A549 (cell line): ENCODE measurements around the gene TRPV2. TPM values are rescaled to one million over a fixed set of nuclear protein-coding genes. Genes with fewer than 3 reads are reported as not detected.
A peak's percentile ranks its signal among the peaks of the same experiment; 100 is the strongest.

Experiments used
- ATAC-seq, 2 experiments: fragments of 200-7000 bp in 1 of 2; fragments of >200 bp in 1 of 2; cut with Nextera tagmentation in 1 of 2; cut with Tn5 transposase in 1 of 2; 3 replicates each; pipeline versions ENCODE4 v1.8.0 to v1.9.1; 2018 to 2020; ENCODE audit warnings: mild to moderate bottlenecking in 1 of 2, moderate library complexity in 1 of 2
- CTCF ChIA-PET: fragments of 300-600 bp; sonication (Branson Sonifier 250); formaldehyde crosslinking; extraction: SDS; loops from one replicate; lab custom pipeline; 2021; ENCODE audit warnings: antibody characterized with exemption, inconsistent platforms; lab: Yijun Ruan, JAX
- POLR2A ChIA-PET: fragments of 350-600 bp; formaldehyde crosslinking; extraction: SDS; loops from one replicate; lab custom pipeline; 2021; ENCODE audit warnings: antibody characterized with exemption, inconsistent platforms; lab: Yijun Ruan, JAX
- DNase-seq, 2 experiments: peaks; one replicate each; pipeline versions ENCODE4 v3.0.0 to v3.0.0-alpha.2; 2011 to 2016; ENCODE audit warnings: low read depth in 1 of 2, low spot score in 1 of 2
- FAIRE-seq: peaks from 2 replicates; lab custom pipeline; 2011; peaks lifted over from hg19 to GRCh38; lab: Jason Lieb, UNC
- H3K27ac ChIP-seq, 2 experiments: fragments of >200 bp; sonication (Bioruptor Twin); formaldehyde crosslinking; 3 replicates each; pipeline ENCODE4 v1.5.1; 2016 to 2017
- H3K4me1 ChIP-seq: fragments of >200 bp; sonication (Bioruptor Twin); formaldehyde crosslinking; 3 replicates; pipeline ENCODE4 v1.6.1; 2016
- H3K4me2 ChIP-seq: fragments of >200 bp; sonication (Bioruptor Twin); formaldehyde crosslinking; 3 replicates; pipeline ENCODE4 v1.6.1; 2016
- H3K4me3 ChIP-seq: fragments of >200 bp; sonication (Bioruptor Twin); formaldehyde crosslinking; 3 replicates; pipeline ENCODE4 v1.5.1; 2016
- H3K9me3 ChIP-seq: fragments of >200 bp; sonication (Bioruptor Twin); formaldehyde crosslinking; 3 replicates; pipeline ENCODE4 v1.6.1; 2016
- CEBPB ChIP-seq, 2 experiments: fragments of >200 bp in 1 of 2; sonication (Bioruptor Twin) in 1 of 2; formaldehyde crosslinking in 1 of 2; IDR thresholded peaks; 2 replicates each; pipeline ENCODE4 v1.6.1; 2012 to 2016
- CHD2 ChIP-seq: fragments of 150-350 bp; IDR thresholded peaks from 2 replicates; pipeline ENCODE4 v1.6.1; 2014; ENCODE audit warnings: low read length; ENCODE audit not compliant: partially characterized antibody
- CHD4 ChIP-seq: fragments of 200-600 bp; sonication (generic); IDR thresholded peaks from 2 replicates; pipeline ENCODE4 v1.6.1; 2016; ENCODE audit warnings: antibody characterized with exemption, mild to moderate bottlenecking, borderline replicate concordance
- EP300 ChIP-seq, 2 experiments: fragments of >200 bp; sonication (Bioruptor Twin); formaldehyde crosslinking; IDR thresholded peaks; 2 replicates in 1 of 2; 3 replicates in 1 of 2; pipeline ENCODE4 v1.6.1; 2016 to 2017
- ESRRA ChIP-seq: fragments of 150-350 bp; IDR thresholded peaks from 2 replicates; pipeline ENCODE4 v1.6.1; 2014; ENCODE audit warnings: mild to moderate bottlenecking, low read length, borderline replicate concordance
- FOSB ChIP-seq: fragments of 250-450 bp; sonication (Bioruptor Pico); IDR thresholded peaks from 2 replicates; pipeline ENCODE4 v1.5.0; 2020; ENCODE audit warnings: mild to moderate bottlenecking, moderate library complexity
- FOSL2 ChIP-seq, 2 experiments: fragments of 450-650 bp in 1 of 2; fragments of >200 bp in 1 of 2; sonication (Bioruptor Twin) in 1 of 2; formaldehyde crosslinking; IDR thresholded peaks; 2 replicates each; pipeline versions ENCODE4 v1.5.0 to v1.6.1; 2016 to 2020; ENCODE audit warnings: mild to moderate bottlenecking in 1 of 2, moderate library complexity in 1 of 2
- FOXS1 ChIP-seq: fragments of 250-450 bp; sonication (Bioruptor Pico); IDR thresholded peaks from 2 replicates; pipeline ENCODE4 v1.5.0; 2020; ENCODE audit warnings: mild to moderate bottlenecking, moderate library complexity
- GATA3 ChIP-seq: IDR thresholded peaks from 2 replicates; pipeline ENCODE4 v1.6.1; 2012; ENCODE audit warnings: borderline replicate concordance
- KDM1A ChIP-seq: fragments of 200-600 bp; sonication (generic); IDR thresholded peaks from 2 replicates; pipeline ENCODE4 v1.6.1; 2016; ENCODE audit warnings: low read depth, mild to moderate bottlenecking
- MAZ ChIP-seq: fragments of 150-350 bp; IDR thresholded peaks from 2 replicates; pipeline ENCODE4 v1.6.1; 2014; ENCODE audit warnings: antibody characterized with exemption, low read depth, low read length, borderline replicate concordance
- MYC ChIP-seq: IDR thresholded peaks from 2 replicates; pipeline ENCODE4 v1.6.1; 2012; ENCODE audit warnings: mild to moderate bottlenecking, inconsistent platforms, low read length, improper control_type of control experiment, borderline replicate concordance
- NR3C1 ChIP-seq: fragments of >200 bp; sonication (Bioruptor Twin); formaldehyde crosslinking; IDR thresholded peaks from 3 replicates; pipeline ENCODE4 v1.6.1; 2017
- POLR2A ChIP-seq: IDR thresholded peaks from 2 replicates; pipeline ENCODE4 v1.6.1; 2012; ENCODE audit warnings: mild to moderate bottlenecking, low read length
- POLR2AphosphoS2 ChIP-seq: conservative IDR thresholded peaks from 2 replicates; pipeline ENCODE4 v1.6.1; 2012; ENCODE audit warnings: low read length, improper control_type of control experiment, inconsistent platforms
- RCOR1 ChIP-seq: fragments of 150-350 bp; IDR thresholded peaks from 2 replicates; pipeline ENCODE4 v1.6.1; 2014; ENCODE audit warnings: antibody characterized with exemption, low read length, low read depth
- RNF2 ChIP-seq: fragments of 200-600 bp; sonication (generic); IDR thresholded peaks from 2 replicates; pipeline ENCODE4 v1.6.1; 2016; ENCODE audit warnings: low read depth, mild to moderate bottlenecking, antibody characterized with exemption, moderate library complexity, borderline replicate concordance
- SMC3 ChIP-seq: fragments of >200 bp; sonication (Bioruptor Twin); formaldehyde crosslinking; IDR thresholded peaks from 3 replicates; pipeline ENCODE4 v1.6.1; 2018; ENCODE audit warnings: inconsistent platforms
- TFCP2L1 ChIP-seq: fragments of 250-450 bp; sonication (Bioruptor Pico); IDR thresholded peaks from 2 replicates; pipeline ENCODE4 v1.5.0; 2021; ENCODE audit warnings: mild to moderate bottlenecking
- ZC3H11A ChIP-seq: fragments of 450-650 bp; IDR thresholded peaks from 2 replicates; pipeline ENCODE4 v1.6.1; 2014; ENCODE audit warnings: antibody characterized with exemption, mild to moderate bottlenecking
- ZFP36 ChIP-seq: fragments of 450-650 bp; IDR thresholded peaks from 2 replicates; pipeline ENCODE4 v1.6.1; 2014; ENCODE audit warnings: borderline replicate concordance; ENCODE audit not compliant: partially characterized antibody
- ZNF302 ChIP-seq: fragments of 250-450 bp; sonication (Bioruptor Pico); IDR thresholded peaks from 2 replicates; pipeline ENCODE4 v1.9.0; 2021; ENCODE audit warnings: inconsistent platforms, mild to moderate bottlenecking, moderate library complexity
- WGBS: methylation state at CpG from one replicate; pipeline ENCODE4 v1.1.6; 2017; ENCODE audit errors: missing lambda C conversion rate; 5-methylcytosine and 5-hydroxymethylcytosine counted together
- polyA plus RNA-seq, 4 experiments: library from polyadenylated mRNA; depleted of rRNA in 3 of 4; stranded (reverse); fragments of >200 nt; fragmentation: RNase III in 1 of 4; extraction: RNeasy Plus Mini Kit Qiagen cat#74134 plus additional on column Dnase treatment in 1 of 4; gene quantifications; 2 replicates in 3 of 4; 3 replicates in 1 of 4; pipeline ENCODE4 v1.2.3, GENCODE V29; 2011 to 2017
- TF ChIP-seq, protein P1 (sequence below): fragments of 450-650 bp; IDR thresholded peaks from 2 replicates; pipeline ENCODE4 v1.6.1; 2014; ENCODE audit warnings: antibody characterized with exemption
- TF ChIP-seq, protein P2 (sequence below): IDR thresholded peaks from 2 replicates; pipeline ENCODE4 v1.6.1; 2012

Gene TRPV2
- polyA plus RNA-seq, 2 of the 4 experiments (the other 2 are of a cell fraction) = 0.31 to 0.61 TPM

DNA sequence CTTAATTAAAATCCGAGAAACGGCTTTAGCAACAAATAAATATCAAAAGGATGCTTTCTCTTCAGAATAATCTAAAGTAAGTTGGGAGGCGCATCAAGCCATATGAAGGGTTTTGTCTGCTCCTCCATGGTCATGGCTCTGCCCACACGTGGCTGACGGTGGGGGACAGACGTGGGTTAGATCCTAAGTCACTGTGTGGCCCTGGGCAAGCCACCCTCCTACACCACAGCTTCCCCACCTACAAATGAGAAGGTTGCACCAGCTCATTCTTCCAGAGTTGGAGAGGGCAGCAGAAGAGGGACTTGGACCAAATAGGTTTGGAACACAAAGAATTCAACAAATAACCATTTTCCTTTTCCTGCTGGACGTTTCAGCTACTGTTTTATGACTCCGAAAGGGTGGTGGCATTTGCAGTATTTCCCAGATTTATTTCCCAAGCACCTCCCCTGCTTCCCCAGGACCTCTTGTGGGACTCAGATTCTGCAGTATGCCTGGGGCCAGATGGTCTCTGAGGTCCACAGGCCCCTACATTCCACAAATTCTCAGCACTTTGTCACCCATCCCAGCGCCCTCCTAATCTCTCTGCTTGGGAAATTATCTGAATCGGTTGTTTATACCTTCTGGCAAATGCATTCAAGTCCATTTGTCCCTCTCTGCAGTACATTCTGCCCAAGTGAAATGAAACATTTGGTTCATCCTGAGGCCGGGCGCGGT, 58.8 kb downstream of the TRPV2 start:
- 78% methylated on average over 13 of the region's 13 CpGs for WGBS
- DNase-seq (no peak), FAIRE-seq (no peak), ATAC-seq (no peak)
- POLR2A ChIA-PET = interaction anchor here (1.0 kb wide), 1 partner anchor 35 kb away, joined by 3 read pairs; no protein-coding TSS in a partner anchor
- H3K4me3 ChIP-seq = no peak overlapping the region
- H3K4me1 ChIP-seq = peaks cover 12% of the 10 kb centered on the region
- no peak overlapping the region for H3K27ac ChIP-seq
- TF ChIP-seq NR3C1 = no peak
- TF ChIP-seq, protein P1, sequence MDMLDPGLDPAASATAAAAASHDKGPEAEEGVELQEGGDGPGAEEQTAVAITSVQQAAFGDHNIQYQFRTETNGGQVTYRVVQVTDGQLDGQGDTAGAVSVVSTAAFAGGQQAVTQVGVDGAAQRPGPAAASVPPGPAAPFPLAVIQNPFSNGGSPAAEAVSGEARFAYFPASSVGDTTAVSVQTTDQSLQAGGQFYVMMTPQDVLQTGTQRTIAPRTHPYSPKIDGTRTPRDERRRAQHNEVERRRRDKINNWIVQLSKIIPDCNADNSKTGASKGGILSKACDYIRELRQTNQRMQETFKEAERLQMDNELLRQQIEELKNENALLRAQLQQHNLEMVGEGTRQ = no peak
- TF ChIP-seq ZNF302 = no peak
- TF ChIP-seq CHD2 = no peak
- no peak for TF ChIP-seq EP300 (IDR thresholded peaks at IDR 0.05)
- TF ChIP-seq SMC3 = no peak
- TF ChIP-seq RCOR1 = no peak
- no peak for TF ChIP-seq GATA3
- no peak for TF ChIP-seq TFCP2L1 (CRISPR knock-in tag)
- no peak for TF ChIP-seq MAZ
- TF ChIP-seq CHD4 = no peak
- TF ChIP-seq CEBPB (IDR thresholded peaks at IDR 0.05) = no peak
- TF ChIP-seq MYC = no peak
- TF ChIP-seq FOSB = no peak
- TF ChIP-seq ESRRA = no peak
- TF ChIP-seq FOXS1 (CRISPR knock-in tag) = no peak
- TF ChIP-seq RNF2 = no peak
- TF ChIP-seq, all 56 proteins: peak for 0
- Histone ChIP-seq H3K4me2 (no peak overlapping the region), H3K9me3 (no peaks in the 10 kb centered on the region)
- CTCF ChIA-PET = interaction anchor here (0.9 to 6.6 kb wide), 9 partner anchors 7 to 115 kb away, joined by 3 to 47 read pairs (median 6); no protein-coding TSS in a partner anchor

DNA sequence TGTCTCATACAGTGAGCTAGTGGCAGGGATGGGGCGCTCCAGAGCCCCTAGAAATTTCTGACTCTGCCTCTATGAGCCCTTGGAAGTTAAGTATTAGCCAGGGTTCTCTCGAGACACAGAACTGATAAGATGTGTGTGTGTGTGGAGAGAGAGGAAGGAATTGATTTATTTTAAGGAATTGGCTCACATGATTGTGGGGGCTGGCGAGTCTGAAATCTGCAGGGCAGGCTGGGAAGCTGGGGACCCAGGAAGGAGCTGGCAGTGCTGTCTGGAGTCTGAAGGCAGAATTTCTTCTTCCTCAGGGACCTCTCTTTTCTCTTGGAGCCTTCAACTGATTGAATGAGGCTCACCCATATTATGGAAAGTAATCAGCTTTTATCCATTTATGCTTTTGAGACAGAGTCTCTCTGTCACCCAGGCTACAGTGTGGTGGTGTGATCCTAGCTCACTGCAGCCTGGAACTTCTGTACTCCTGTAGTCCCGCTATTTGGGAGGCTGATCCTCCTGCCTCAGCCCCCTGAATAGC, 59.9 kb downstream of the TRPV2 start:
- TF ChIP-seq ZC3H11A = no peak
- TF ChIP-seq TFCP2L1 (CRISPR knock-in tag) = no peak
- TF ChIP-seq ZFP36 = no peak
- no peak for TF ChIP-seq KDM1A
- no peak for TF ChIP-seq POLR2A
- Histone ChIP-seq H3K4me3 (no peak overlapping the region), H3K27ac (no peak overlapping the region), H3K4me1 (peaks cover 12% of the 10 kb centered on the region), H3K4me2 (no peak overlapping the region), H3K9me3 (no peaks in the 10 kb centered on the region)
- POLR2A ChIA-PET = interaction anchor here (0.7 to 3.0 kb wide), 3 partner anchors 17 to 61 kb away, joined by 3 to 9 read pairs (median 5); partner anchors contain the start of gene LRRC75A
- WGBS = 76% methylated on average over 4 of the region's 4 CpGs
- CTCF ChIA-PET = interaction anchor here (1.3 to 6.6 kb wide), 5 partner anchors 12 to 114 kb away, joined by 6 to 47 read pairs (median 9); no protein-coding TSS in a partner anchor
- DNase-seq = no peak
- ATAC-seq = no peak
- no peak for FAIRE-seq

DNA sequence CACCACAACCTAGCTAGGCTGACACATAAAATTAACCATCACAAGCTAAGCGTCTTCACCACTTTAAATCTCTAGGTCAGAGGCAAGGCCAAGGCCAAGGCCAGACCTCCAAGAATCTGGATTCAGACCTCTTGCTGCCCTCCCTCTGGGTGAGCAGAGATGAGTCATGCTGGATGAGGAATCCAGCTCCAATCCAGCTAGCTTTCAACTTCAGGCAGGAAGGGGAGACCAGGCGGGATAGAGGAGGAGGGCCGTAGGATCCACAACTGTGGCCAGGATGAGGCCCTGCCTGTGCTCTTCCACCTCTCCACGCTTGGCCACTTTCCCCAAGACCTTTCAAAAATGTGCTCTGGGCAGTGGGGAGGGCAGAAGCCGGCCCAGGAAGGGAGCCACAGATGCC, 61.9 kb downstream of the TRPV2 start:
- FAIRE-seq = no peak
- CTCF ChIA-PET = interaction anchor here (0.8 to 6.6 kb wide), 8 partner anchors 13 to 113 kb away, joined by 3 to 47 read pairs (median 4); partner anchors contain the start of gene LRRC75A
- WGBS = 38% methylated on average over 5 of the region's 5 CpGs
- POLR2A ChIA-PET = interaction anchor here (0.7 to 3.0 kb wide), 5 partner anchors 15 to 96 kb away, joined by 4 to 10 read pairs (median 5); partner anchors contain the start of genes LRRC75A and UBB
- Histone ChIP-seq H3K4me2 (peak overlapping the region; percentile 57), H3K4me1 (peaks cover 12% of the 10 kb centered on the region), H3K9me3 (no peaks in the 10 kb centered on the region), H3K4me3 (no peak overlapping the region), H3K27ac (peak overlapping the region; percentile 69 to 89)
- peak; percentile 69 to 88 for DNase-seq
- TF ChIP-seq, protein P2, sequence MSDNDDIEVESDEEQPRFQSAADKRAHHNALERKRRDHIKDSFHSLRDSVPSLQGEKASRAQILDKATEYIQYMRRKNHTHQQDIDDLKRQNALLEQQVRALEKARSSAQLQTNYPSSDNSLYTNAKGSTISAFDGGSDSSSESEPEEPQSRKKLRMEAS = peak; percentile 59; the same call in 1 of the 2 replicates
- TF ChIP-seq POLR2AphosphoS2 = no peak
- TF ChIP-seq FOSL2 (IDR thresholded peaks at IDR 0.05) = 0 out of 2 replicates have a peak, but pooled peaks have one; percentile 30
- TF ChIP-seq FOSL2 (CRISPR knock-in tag; IDR thresholded peaks at IDR 0.05) = peak; percentile 88
- ATAC-seq = peak; percentile 83 to 92
